Measurements from ENCODE around the gene FAM184A. TPM values are rescaled to one million over a fixed set of nuclear protein-coding genes. Genes with fewer than 3 reads are reported as not detected.
A peak's percentile ranks its signal among the peaks of the same experiment; 100 is the strongest.

FAM184A gene
- total RNA-seq, 1 donor from 2014 or later: 24.8 TPM

GRCh38 chr6:118939683-118940082, 138.8 kb downstream of the FAM184A start:
- Mint-ChIP-seq H3K36me3 (peaks cover 40% of the 10 kb centered on the region), H3K27ac (no peak overlapping the region), H3K9me3 (peaks cover 48% of the 10 kb centered on the region), H3K4me1 (peaks cover 9% of the 10 kb centered on the region), H3K4me3 (no peak overlapping the region), H3K27me3 (ENCODE audit: insufficient read depth, low read depth) (peaks cover 2% of the 10 kb centered on the region)
- Histone ChIP-seq H3K79me2 (ENCODE audit: low read depth) (peaks cover 26% of the 10 kb centered on the region), H2AFZ (replicated peaks) (no peak overlapping the region), H3K4me2 (no peak overlapping the region), H3K27me3 (no peaks in the 10 kb centered on the region), H3K9me3 (ENCODE audit: low read depth) (no peaks in the 10 kb centered on the region), H3K36me3 (no peaks in the 10 kb centered on the region), H3K27ac (no peak overlapping the region), H3K4me1 (peaks cover 7% of the 10 kb centered on the region), H3K4me3 (no peak overlapping the region), H3F3A (ENCODE audit: low read depth) (peaks cover 8% of the 10 kb centered on the region), H4K20me1 (ENCODE audit: low read depth) (no peaks in the 10 kb centered on the region), H3K9ac (no peak overlapping the region)
- TF ChIP-seq EZH2 (IDR thresholded peaks at IDR 0.05): no peak
- no peak for TF ChIP-seq CTCF (IDR thresholded peaks at IDR 0.05)
- no peak for TF ChIP-seq EZH2phosphoT487 (IDR thresholded peaks at IDR 0.05)
- no peak for DNase-seq (ENCODE audit: low spot score)

DNA sequence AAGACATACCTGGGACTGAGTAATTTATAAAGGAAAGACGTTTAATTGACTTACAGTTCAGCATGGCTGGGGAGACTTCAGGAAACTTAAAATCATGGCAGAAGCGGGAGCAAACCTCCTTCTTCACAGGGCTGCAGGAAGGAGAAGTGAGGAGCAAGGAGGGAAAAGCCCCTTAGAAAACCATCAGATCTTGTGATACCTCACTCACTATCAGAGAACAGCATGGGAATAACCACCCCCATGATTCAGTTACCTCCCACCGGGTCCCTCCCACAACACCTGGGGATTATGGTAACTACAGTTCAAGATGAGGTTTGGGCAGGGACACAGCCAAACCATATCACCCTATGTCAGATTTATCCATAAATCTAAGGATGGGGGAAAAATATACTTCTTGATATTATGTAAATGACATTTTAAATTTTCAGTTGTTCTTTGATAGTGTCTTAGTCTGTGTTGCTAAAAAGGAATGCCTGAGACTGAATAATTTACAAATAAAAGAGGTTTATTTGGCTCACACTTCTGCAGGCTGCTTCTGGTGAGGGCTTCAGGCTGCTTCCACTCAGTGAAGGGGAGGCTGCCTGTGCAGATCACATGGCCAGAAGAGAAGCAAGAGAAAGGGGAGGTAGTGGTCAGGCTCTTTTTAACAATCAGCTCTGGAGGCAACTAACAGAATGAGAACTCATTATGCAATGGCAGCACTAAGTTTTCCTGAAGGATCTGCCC, 142.3 kb downstream of the FAM184A start:
- peaks cover 3% of the 10 kb centered on the region for H4K20me1 ChIP-seq (ENCODE audit: low read depth)
- H3F3A ChIP-seq (ENCODE audit: low read depth): peaks cover 11% of the 10 kb centered on the region
- DNase-seq (ENCODE audit: low spot score): no peak
- Mint-ChIP-seq H3K4me1 (peaks cover 18% of the 10 kb centered on the region), H3K9me3 (peaks cover 24% of the 10 kb centered on the region), H3K27ac (peak overlapping the region; percentile 13), H3K36me3 (peaks cover 30% of the 10 kb centered on the region), H3K4me3 (peak overlapping the region; percentile 92), H3K27me3 (ENCODE audit: insufficient read depth, low read depth) (peaks cover 4% of the 10 kb centered on the region)
- no peaks in the 10 kb centered on the region for H3K36me3 ChIP-seq
- peaks cover 40% of the 10 kb centered on the region for H3K79me2 ChIP-seq (ENCODE audit: low read depth)
- H3K9ac ChIP-seq: no peak overlapping the region
- TF ChIP-seq EZH2phosphoT487 (IDR thresholded peaks at IDR 0.05) (no peak), EZH2 (IDR thresholded peaks at IDR 0.05) (no peak), CTCF (IDR thresholded peaks at IDR 0.05) (no peak)
- no peak overlapping the region for H2AFZ ChIP-seq (replicated peaks)
- no peaks in the 10 kb centered on the region for H3K27me3 ChIP-seq
- no peak overlapping the region for H3K27ac ChIP-seq
- peaks cover 7% of the 10 kb centered on the region for H3K4me1 ChIP-seq
- H3K4me2 ChIP-seq: peak overlapping the region; percentile 83
- H3K4me3 ChIP-seq: peak overlapping the region; percentile 86
- H3K9me3 ChIP-seq (ENCODE audit: low read depth): no peaks in the 10 kb centered on the region

DNA sequence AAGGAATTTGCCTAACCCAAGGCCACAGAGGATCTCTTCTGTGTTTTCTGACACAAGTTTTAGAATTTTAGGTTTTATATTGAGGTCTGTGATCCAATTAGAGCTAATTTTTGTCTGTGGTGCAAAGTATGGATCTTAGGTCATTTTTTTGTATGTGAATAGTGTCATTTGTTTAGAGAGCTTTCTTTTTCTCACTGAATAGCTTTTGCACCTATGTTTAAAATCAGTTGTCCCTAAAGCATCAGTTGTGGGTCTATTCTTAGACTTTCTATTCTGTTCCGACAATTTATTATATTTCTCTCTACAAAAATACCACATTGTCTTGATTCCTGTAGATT, 143.2 kb downstream of the FAM184A start:
- Mint-ChIP-seq H3K9me3 (peaks cover 19% of the 10 kb centered on the region), H3K27ac (peak overlapping the region; percentile 92), H3K4me1 (peaks cover 18% of the 10 kb centered on the region), H3K4me3 (peak overlapping the region; percentile 92), H3K36me3 (peaks cover 33% of the 10 kb centered on the region), H3K27me3 (ENCODE audit: insufficient read depth, low read depth) (peaks cover 4% of the 10 kb centered on the region)
- Histone ChIP-seq H3K4me3 (peak overlapping the region; percentile 86), H3K36me3 (no peaks in the 10 kb centered on the region), H2AFZ (replicated peaks) (peak overlapping the region; percentile 87), H3K9ac (peak overlapping the region; percentile 55), H3K27me3 (no peaks in the 10 kb centered on the region), H3K27ac (peak overlapping the region; percentile 67), H3K9me3 (ENCODE audit: low read depth) (no peaks in the 10 kb centered on the region), H3K4me2 (peak overlapping the region; percentile 83), H3K79me2 (ENCODE audit: low read depth) (peaks cover 40% of the 10 kb centered on the region), H4K20me1 (ENCODE audit: low read depth) (peaks cover 3% of the 10 kb centered on the region), H3K4me1 (peaks cover 7% of the 10 kb centered on the region), H3F3A (ENCODE audit: low read depth) (peaks cover 11% of the 10 kb centered on the region)
- TF ChIP-seq CTCF (IDR thresholded peaks at IDR 0.05) (no peak), EZH2phosphoT487 (IDR thresholded peaks at IDR 0.05) (no peak), EZH2 (IDR thresholded peaks at IDR 0.05) (no peak)
- DNase-seq (ENCODE audit: low spot score): no peak

Data from neural progenitor cell (in vitro differentiated cells).